Osteocyte (in vitro differentiated cells): ENCODE results near the gene PLTP. TPM values are rescaled to one million over a fixed set of nuclear protein-coding genes. Genes with fewer than 3 reads are reported as not detected.
"Not testable (repeated sequence)": the region's sequence is repeated elsewhere in the genome, so short reads cannot be mapped to it uniquely, and the experiment has no call there.

ENCODE experiments used
- DNase-seq: peaks from one replicate; pipeline ENCODE4 v3.0.0; 2021; ENCODE audit warnings: mixed read lengths; ENCODE audit not compliant: unreplicated experiment; ENCODE audit errors: extremely low spot score
- H3K27ac Mint-ChIP-seq: one replicate; pipeline ENCODE4 v1.8.0; 2021; ENCODE audit warnings: mild to moderate bottlenecking, mixed read lengths; ENCODE audit not compliant: unreplicated experiment
- H3K27me3 Mint-ChIP-seq: one replicate; pipeline ENCODE4 v1.8.0; 2021; ENCODE audit warnings: mixed read lengths; ENCODE audit not compliant: unreplicated experiment
- H3K36me3 Mint-ChIP-seq: one replicate; pipeline ENCODE4 v1.8.0; 2021; ENCODE audit warnings: mixed read lengths; ENCODE audit not compliant: unreplicated experiment
- H3K4me1 Mint-ChIP-seq: one replicate; pipeline ENCODE4 v1.8.0; 2021; ENCODE audit warnings: mixed read lengths; ENCODE audit not compliant: unreplicated experiment
- H3K4me3 Mint-ChIP-seq: one replicate; pipeline ENCODE4 v1.8.0; 2021; ENCODE audit warnings: mild to moderate bottlenecking, moderate library complexity, mixed read lengths; ENCODE audit not compliant: unreplicated experiment
- H3K9me3 Mint-ChIP-seq: one replicate; pipeline ENCODE4 v1.8.0; 2021; ENCODE audit warnings: mixed read lengths; ENCODE audit not compliant: unreplicated experiment
- CTCF ChIP-seq: fragments of 200-600 bp; sonication (generic); IDR thresholded peaks from 2 replicates; pipeline ENCODE4 v1.5.0; 2021; ENCODE audit warnings: antibody characterized with exemption, mild to moderate bottlenecking, moderate library complexity
- total RNA-seq: library from RNA; stranded (reverse); gene quantifications from 2 replicates; pipeline ENCODE4 v1.2.1, GENCODE V29; 2021

The PLTP gene
- total RNA-seq, 1 donor from 2014 or later, result 195 TPM

- Mint-ChIP-seq H3K9me3 (no peaks in the 10 kb centered on the region), H3K36me3 (peaks cover 31% of the 10 kb centered on the region), H3K27me3 (no peaks in the 10 kb centered on the region), H3K27ac (no peak overlapping the region), H3K4me1 (no peaks in the 10 kb centered on the region), H3K4me3 (no peak overlapping the region)
- TF ChIP-seq CTCF, result no peak
- no peak for DNase-seq
These were observed 45.3 kb upstream of the PLTP start for GRCh38 chr20:45957021-45957941.

DNA sequence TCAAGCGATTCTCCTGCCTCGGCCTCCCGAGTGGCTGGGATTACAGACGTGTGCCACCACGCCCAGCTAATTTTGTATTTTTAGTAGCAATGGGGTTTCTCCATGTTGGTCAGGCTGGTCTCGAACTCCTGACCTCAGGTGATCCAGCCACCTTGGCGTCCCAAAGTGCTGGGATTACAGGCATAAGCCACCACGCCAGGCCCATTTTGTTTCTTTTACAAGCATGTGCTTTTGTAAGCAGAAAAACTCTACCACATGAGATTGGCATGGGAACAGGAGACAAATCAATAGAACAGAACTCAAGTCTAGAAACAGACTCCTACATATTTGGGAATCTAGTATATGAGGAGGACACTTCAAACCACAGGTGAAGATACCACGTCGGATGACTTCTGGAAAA is 44.4 kb upstream of the PLTP start:
- not testable (repeated sequence) for H3K9me3 Mint-ChIP-seq, H3K4me3 Mint-ChIP-seq, DNase-seq, H3K4me1 Mint-ChIP-seq, H3K27ac Mint-ChIP-seq, H3K27me3 Mint-ChIP-seq
- peaks cover 39% of the 10 kb centered on the region for H3K36me3 Mint-ChIP-seq

- no peaks in the 10 kb centered on the region for H3K27me3 Mint-ChIP-seq
- H3K27ac Mint-ChIP-seq, result no peak overlapping the region
- peaks cover 29% of the 10 kb centered on the region for H3K36me3 Mint-ChIP-seq
- no peak for TF ChIP-seq CTCF
- H3K4me3 Mint-ChIP-seq, result no peak overlapping the region
- H3K9me3 Mint-ChIP-seq, result no peaks in the 10 kb centered on the region
- no peak for DNase-seq
- H3K4me1 Mint-ChIP-seq, result no peaks in the 10 kb centered on the region
These were observed 41.7 kb upstream of the PLTP start for GRCh38 chr20:45953672-45954071.

DNA sequence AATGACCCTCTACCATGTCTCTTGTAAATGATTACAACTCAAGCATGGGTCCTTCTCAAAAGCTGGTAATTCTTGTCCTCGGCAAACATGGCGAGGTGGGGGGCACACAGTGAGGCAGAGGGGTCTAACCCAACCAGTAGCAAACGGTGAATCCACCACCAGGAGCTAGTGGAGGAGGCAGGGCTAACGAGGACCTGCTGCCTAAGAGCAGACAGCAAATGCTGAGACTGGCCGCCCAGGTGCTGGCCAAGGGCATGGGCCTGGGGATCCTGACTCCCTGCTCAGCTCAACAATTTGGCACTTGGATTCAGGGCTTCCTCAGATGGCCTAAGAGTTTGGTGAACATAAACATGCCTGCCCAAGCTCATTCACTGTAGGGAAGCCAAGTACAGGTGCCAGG is 40.9 kb upstream of the PLTP start:
- H3K36me3 Mint-ChIP-seq, result peaks cover 28% of the 10 kb centered on the region
- no peak for TF ChIP-seq CTCF
- DNase-seq, result no peak
- H3K4me3 Mint-ChIP-seq, result no peak overlapping the region
- H3K4me1 Mint-ChIP-seq, result no peaks in the 10 kb centered on the region
- H3K27ac Mint-ChIP-seq, result no peak overlapping the region
- no peaks in the 10 kb centered on the region for H3K27me3 Mint-ChIP-seq
- no peaks in the 10 kb centered on the region for H3K9me3 Mint-ChIP-seq

- H3K27ac Mint-ChIP-seq, result no peak overlapping the region
- H3K4me3 Mint-ChIP-seq, result no peak overlapping the region
- DNase-seq, result no peak
These were observed 40.2 kb upstream of the PLTP start for GRCh38 chr20:45951925-45952834.

More at GRCh38 chr20:45951925-45952834, 40.2 kb upstream of the PLTP start:
- TF ChIP-seq CTCF, result no peak
- no peaks in the 10 kb centered on the region for H3K4me1 Mint-ChIP-seq
- H3K9me3 Mint-ChIP-seq, result no peaks in the 10 kb centered on the region
- H3K36me3 Mint-ChIP-seq, result peaks cover 32% of the 10 kb centered on the region
- no peaks in the 10 kb centered on the region for H3K27me3 Mint-ChIP-seq
